Ishikawa (cell line): ENCODE results near the gene RARB.

ENCODE experiments used
- CEBPB ChIP-seq: IDR thresholded peaks from 2 replicates; pipeline ENCODE4 v1.6.1; 2012
- CREB1 ChIP-seq: IDR thresholded peaks from 2 replicates; pipeline ENCODE4 v1.6.1; 2012; ENCODE audit warnings: low read depth
- EGR1 ChIP-seq: IDR thresholded peaks from 2 replicates; pipeline ENCODE4 v1.6.1; 2012
- EP300 ChIP-seq: IDR thresholded peaks from 2 replicates; pipeline ENCODE4 v1.6.1; 2012; ENCODE audit warnings: borderline replicate concordance
- FOXM1 ChIP-seq: IDR thresholded peaks from 2 replicates; pipeline ENCODE4 v1.6.1; 2012; ENCODE audit warnings: low read depth, borderline replicate concordance
- MAX ChIP-seq: IDR thresholded peaks from 2 replicates; pipeline ENCODE4 v1.6.1; 2012
- NFIC ChIP-seq: IDR thresholded peaks from 2 replicates; pipeline ENCODE4 v1.6.1; 2012
- RAD21 ChIP-seq: IDR thresholded peaks from 2 replicates; pipeline ENCODE4 v1.6.1; 2012; ENCODE audit warnings: low read depth
- TAF1 ChIP-seq: IDR thresholded peaks from 2 replicates; pipeline ENCODE4 v1.6.1; 2012; ENCODE audit warnings: low read depth, mild to moderate bottlenecking
- TCF12 ChIP-seq: IDR thresholded peaks from 2 replicates; pipeline ENCODE4 v1.6.1; 2012; ENCODE audit warnings: low read depth
- TEAD4 ChIP-seq: IDR thresholded peaks from 2 replicates; pipeline ENCODE4 v1.6.1; 2012
- USF1 ChIP-seq: IDR thresholded peaks from 2 replicates; pipeline ENCODE4 v1.6.1; 2012
- YY1 ChIP-seq: IDR thresholded peaks from 2 replicates; pipeline ENCODE4 v1.6.1; 2012; ENCODE audit warnings: low read depth
- ZBTB7A ChIP-seq: IDR thresholded peaks from 2 replicates; pipeline ENCODE4 v1.6.1; 2012; ENCODE audit warnings: low read depth
- TF ChIP-seq, protein P1 (sequence below): IDR thresholded peaks from 2 replicates; pipeline ENCODE4 v1.6.1; 2012; ENCODE audit warnings: low read depth, mild to moderate bottlenecking

The RARB gene

DNA sequence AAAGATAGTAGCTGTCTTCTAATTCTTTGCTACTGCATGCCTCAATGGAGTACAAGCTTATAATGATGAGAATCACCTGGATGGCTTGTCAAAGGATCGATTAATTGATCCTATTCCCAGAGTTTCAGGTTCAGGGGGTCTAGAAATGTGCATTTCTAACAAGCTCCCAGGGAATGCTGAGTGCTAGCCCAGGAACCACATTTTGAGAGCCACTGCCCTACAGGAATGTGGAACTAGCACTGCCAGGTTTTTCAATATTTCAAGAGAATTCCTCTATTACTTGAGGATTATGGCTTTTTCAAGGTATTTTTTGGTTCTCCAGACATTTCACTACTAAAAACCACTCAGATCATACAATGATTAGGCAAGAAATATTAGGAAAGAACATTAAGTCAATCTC lies 52.7 kb downstream of the RARB start:
- no peak for TF ChIP-seq TCF12
- TF ChIP-seq, protein P1, sequence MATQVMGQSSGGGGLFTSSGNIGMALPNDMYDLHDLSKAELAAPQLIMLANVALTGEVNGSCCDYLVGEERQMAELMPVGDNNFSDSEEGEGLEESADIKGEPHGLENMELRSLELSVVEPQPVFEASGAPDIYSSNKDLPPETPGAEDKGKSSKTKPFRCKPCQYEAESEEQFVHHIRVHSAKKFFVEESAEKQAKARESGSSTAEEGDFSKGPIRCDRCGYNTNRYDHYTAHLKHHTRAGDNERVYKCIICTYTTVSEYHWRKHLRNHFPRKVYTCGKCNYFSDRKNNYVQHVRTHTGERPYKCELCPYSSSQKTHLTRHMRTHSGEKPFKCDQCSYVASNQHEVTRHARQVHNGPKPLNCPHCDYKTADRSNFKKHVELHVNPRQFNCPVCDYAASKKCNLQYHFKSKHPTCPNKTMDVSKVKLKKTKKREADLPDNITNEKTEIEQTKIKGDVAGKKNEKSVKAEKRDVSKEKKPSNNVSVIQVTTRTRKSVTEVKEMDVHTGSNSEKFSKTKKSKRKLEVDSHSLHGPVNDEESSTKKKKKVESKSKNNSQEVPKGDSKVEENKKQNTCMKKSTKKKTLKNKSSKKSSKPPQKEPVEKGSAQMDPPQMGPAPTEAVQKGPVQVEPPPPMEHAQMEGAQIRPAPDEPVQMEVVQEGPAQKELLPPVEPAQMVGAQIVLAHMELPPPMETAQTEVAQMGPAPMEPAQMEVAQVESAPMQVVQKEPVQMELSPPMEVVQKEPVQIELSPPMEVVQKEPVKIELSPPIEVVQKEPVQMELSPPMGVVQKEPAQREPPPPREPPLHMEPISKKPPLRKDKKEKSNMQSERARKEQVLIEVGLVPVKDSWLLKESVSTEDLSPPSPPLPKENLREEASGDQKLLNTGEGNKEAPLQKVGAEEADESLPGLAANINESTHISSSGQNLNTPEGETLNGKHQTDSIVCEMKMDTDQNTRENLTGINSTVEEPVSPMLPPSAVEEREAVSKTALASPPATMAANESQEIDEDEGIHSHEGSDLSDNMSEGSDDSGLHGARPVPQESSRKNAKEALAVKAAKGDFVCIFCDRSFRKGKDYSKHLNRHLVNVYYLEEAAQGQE, result no peak
- TF ChIP-seq CREB1, result no peak
- TF ChIP-seq TAF1, result no peak
- no peak for TF ChIP-seq TEAD4
- TF ChIP-seq ZBTB7A, result no peak
- TF ChIP-seq EP300, result no peak
- no peak for TF ChIP-seq FOXM1
- TF ChIP-seq USF1, result no peak
- TF ChIP-seq RAD21, result no peak
- no peak for TF ChIP-seq YY1
- no peak for TF ChIP-seq EGR1
- no peak for TF ChIP-seq NFIC
- TF ChIP-seq MAX, result no peak
- TF ChIP-seq CEBPB, result no peak

DNA sequence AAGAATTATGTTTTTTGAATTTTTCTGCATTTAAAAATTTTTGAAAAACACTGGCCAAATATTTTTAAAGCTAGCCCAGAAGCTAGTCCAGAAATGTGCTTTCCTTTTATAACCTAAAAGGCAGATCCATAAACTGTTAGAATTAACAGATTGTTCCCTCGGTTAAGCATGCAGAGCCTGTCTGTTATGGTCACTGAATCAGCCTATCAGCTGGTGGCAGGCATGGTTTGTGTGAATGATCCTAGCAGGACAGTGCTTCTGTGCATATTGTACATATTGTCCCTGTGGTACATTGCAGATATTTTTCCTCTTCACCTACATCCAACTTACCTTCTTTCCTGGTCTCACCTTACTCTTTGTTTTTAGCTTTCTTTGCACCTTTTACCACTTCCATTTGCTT lies 53.3 kb downstream of the RARB start:
- TF ChIP-seq, protein P1, result no peak
- TF ChIP-seq MAX (no peak), NFIC (no peak), EGR1 (no peak), ZBTB7A (no peak), CREB1 (no peak), TAF1 (no peak), FOXM1 (no peak), TCF12 (no peak), YY1 (no peak)

DNA sequence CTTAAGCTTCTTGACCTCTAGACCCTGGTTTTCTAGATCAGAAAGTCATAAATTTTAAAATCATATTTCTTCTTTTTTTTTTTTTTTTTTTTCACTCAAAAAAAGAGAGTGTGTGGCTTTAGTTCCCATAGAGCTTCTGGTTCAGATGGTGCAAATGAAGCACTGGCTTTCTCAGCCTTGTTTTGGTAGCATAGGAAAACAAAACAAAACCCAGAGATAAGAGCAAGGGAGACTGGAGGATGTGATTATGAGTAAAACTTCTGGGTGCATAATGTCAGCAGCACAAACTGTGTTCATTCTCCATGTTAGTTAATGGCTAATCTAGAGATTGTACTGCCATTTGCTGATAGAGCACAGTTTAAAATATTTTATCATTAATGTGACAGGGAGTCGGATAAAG lies 55.4 kb downstream of the RARB start:
- TF ChIP-seq YY1 (no peak), USF1 (no peak), TEAD4 (no peak), TCF12 (no peak), NFIC (no peak), TAF1 (no peak), EGR1 (no peak), EP300 (no peak), FOXM1 (no peak), CEBPB (no peak), ZBTB7A (no peak), CREB1 (no peak), MAX (no peak), RAD21 (no peak)
- TF ChIP-seq, protein P1, result no peak

GRCh38 chr3:25485673-25486072 lies 57.6 kb downstream of the RARB start:
- TF ChIP-seq MAX, result no peak
- TF ChIP-seq TAF1, result no peak
- no peak for TF ChIP-seq ZBTB7A
- no peak for TF ChIP-seq FOXM1
- no peak for TF ChIP-seq CEBPB
- TF ChIP-seq NFIC, result no peak
- TF ChIP-seq YY1, result no peak
- TF ChIP-seq TCF12, result no peak
- no peak for TF ChIP-seq TEAD4
- no peak for TF ChIP-seq CREB1
- no peak for TF ChIP-seq RAD21
- no peak for TF ChIP-seq USF1
- TF ChIP-seq, protein P1, result no peak
- no peak for TF ChIP-seq EGR1
- no peak for TF ChIP-seq EP300
